Suprapubic skin (tissue), 4 donors: ENCODE measurements around the gene AMDHD1. TPM values are rescaled to one million over a fixed set of nuclear protein-coding genes. Genes with fewer than 3 reads are reported as not detected.

Source experiments
- DNase-seq, 2 donors: peaks; one replicate each; pipeline ENCODE4 v3.0.0-alpha.2; 2019; ENCODE audit warnings: low spot score in 2 of 2
- H3K27ac ChIP-seq: fragments of 200-600 bp; sonication (generic); one replicate; pipeline ENCODE4 v1.5.1; 2019
- H3K27me3 ChIP-seq: fragments of 200-600 bp; sonication (generic); one replicate; pipeline ENCODE4 v1.5.1; 2019
- H3K36me3 ChIP-seq: fragments of 200-600 bp; sonication (generic); one replicate; pipeline ENCODE4 v1.5.1; 2019
- H3K4me1 ChIP-seq: fragments of 200-600 bp; sonication (generic); one replicate; pipeline ENCODE4 v1.5.1; 2019
- H3K4me3 ChIP-seq: fragments of 200-600 bp; sonication (generic); one replicate; pipeline ENCODE4 v1.5.1; 2019; ENCODE audit warnings: mild to moderate bottlenecking
- H3K9me3 ChIP-seq: fragments of 200-600 bp; sonication (generic); one replicate; pipeline ENCODE4 v1.5.1; 2019
- CTCF ChIP-seq, 2 donors: fragments of 200-600 bp in 1 of 2; fragments of 450-650 bp in 1 of 2; sonication (generic) in 1 of 2; IDR thresholded peaks; one replicate each; pipeline ENCODE4 v1.5.1; 2016 to 2019; ENCODE audit warnings: antibody characterized with exemption in 2 of 2, mild to moderate bottlenecking in 1 of 2, moderate library complexity in 1 of 2
- EP300 ChIP-seq: sonication (generic); formaldehyde crosslinking; IDR thresholded peaks from one replicate; pipeline ENCODE4 v1.6.1; 2017; ENCODE audit warnings: antibody characterized with exemption
- POLR2A ChIP-seq, 2 donors: fragments of 450-650 bp; IDR thresholded peaks; one replicate each; pipeline ENCODE4 v1.6.1; 2017; ENCODE audit warnings: antibody characterized with exemption in 2 of 2, mild to moderate bottlenecking in 2 of 2, moderate library complexity in 2 of 2
- POLR2AphosphoS5 ChIP-seq, 3 donors: sonication (generic); formaldehyde crosslinking; IDR thresholded peaks; one replicate each; pipeline ENCODE4 v1.6.1; 2017; ENCODE audit warnings: antibody characterized with exemption in 3 of 3
- WGBS: methylation state at CpG from one replicate; pipeline ENCODE4 v1.1.5; 2018; 5-methylcytosine and 5-hydroxymethylcytosine counted together
- total RNA-seq, 4 donors: library from RNA; depleted of rRNA; stranded (reverse); fragments of >200 nt; gene quantifications; one replicate each; pipeline ENCODE4 v1.1.0, GENCODE V29; 2016

The AMDHD1 gene
- total RNA-seq, 4 donors from 2014 or later, result 0.73 to 1.8 (median 1.2) TPM

GRCh38 chr12:95974358-95974757, 31.2 kb downstream of the AMDHD1 start:
- Histone ChIP-seq H3K27me3 (no peaks in the 10 kb centered on the region), H3K4me3 (no peak overlapping the region), H3K4me1 (no peaks in the 10 kb centered on the region), H3K36me3 (no peaks in the 10 kb centered on the region), H3K9me3 (no peaks in the 10 kb centered on the region), H3K27ac (no peak overlapping the region)
- DNase-seq, result no peak
- WGBS, result 69% methylated on average over 2 of the region's 2 CpGs
- TF ChIP-seq POLR2A (IDR thresholded peaks at IDR 0.05) (no peak), EP300 (no peak), CTCF (IDR thresholded peaks at IDR 0.05) (no peak), POLR2AphosphoS5 (IDR thresholded peaks at IDR 0.05) (no peak)

GRCh38 chr12:95975491-95975890, 32.4 kb downstream of the AMDHD1 start:
- WGBS, result 95% methylated on average over 4 of the region's 4 CpGs
- Histone ChIP-seq H3K27me3 (no peaks in the 10 kb centered on the region), H3K4me1 (no peaks in the 10 kb centered on the region), H3K9me3 (no peaks in the 10 kb centered on the region), H3K27ac (no peak overlapping the region), H3K36me3 (no peaks in the 10 kb centered on the region), H3K4me3 (no peak overlapping the region)
- no peak for TF ChIP-seq EP300
- TF ChIP-seq POLR2A (IDR thresholded peaks at IDR 0.05), result no peak
- DNase-seq, result no peak

GRCh38 chr12:95976416-95976832, 33.3 kb downstream of the AMDHD1 start:
- DNase-seq, result peak in 1 of 2 donors; percentile 28
- TF ChIP-seq POLR2AphosphoS5 (IDR thresholded peaks at IDR 0.05), result no peak
- no peak for TF ChIP-seq POLR2A (IDR thresholded peaks at IDR 0.05)
- TF ChIP-seq EP300, result no peak
- no peak for TF ChIP-seq CTCF (IDR thresholded peaks at IDR 0.05)
- H3K27ac ChIP-seq, result no peak overlapping the region
- no peaks in the 10 kb centered on the region for H3K27me3 ChIP-seq
- H3K4me3 ChIP-seq, result no peak overlapping the region
- no peaks in the 10 kb centered on the region for H3K36me3 ChIP-seq
- WGBS, result 84% methylated on average over 8 of the region's 8 CpGs
- H3K9me3 ChIP-seq, result no peaks in the 10 kb centered on the region
- H3K4me1 ChIP-seq, result no peaks in the 10 kb centered on the region

- DNase-seq, result peak in 1 of 2 donors; percentile 64
- Histone ChIP-seq H3K4me3 (no peak overlapping the region), H3K4me1 (no peaks in the 10 kb centered on the region), H3K27ac (no peak overlapping the region), H3K36me3 (no peaks in the 10 kb centered on the region), H3K27me3 (no peaks in the 10 kb centered on the region), H3K9me3 (no peaks in the 10 kb centered on the region)
- TF ChIP-seq POLR2AphosphoS5 (IDR thresholded peaks at IDR 0.05), result no peak
- no peak for TF ChIP-seq EP300
- 80% methylated on average over 7 of the region's 11 CpGs for WGBS
These were observed 34.7 kb downstream of the AMDHD1 start for GRCh38 chr12:95977764-95978305.

GRCh38 chr12:95978351-95978750, 35.2 kb downstream of the AMDHD1 start:
- no peaks in the 10 kb centered on the region for H3K27me3 ChIP-seq
- no peaks in the 10 kb centered on the region for H3K4me1 ChIP-seq
- H3K9me3 ChIP-seq, result no peaks in the 10 kb centered on the region
- DNase-seq, result peak in 1 of 2 donors; percentile 28
- TF ChIP-seq POLR2AphosphoS5 (IDR thresholded peaks at IDR 0.05) (no peak), POLR2A (IDR thresholded peaks at IDR 0.05) (no peak), EP300 (no peak), CTCF (IDR thresholded peaks at IDR 0.05) (no peak)
- no peak overlapping the region for H3K4me3 ChIP-seq
- H3K27ac ChIP-seq, result no peak overlapping the region
- 80% methylated on average over 5 of the region's 5 CpGs for WGBS
- no peaks in the 10 kb centered on the region for H3K36me3 ChIP-seq

- Histone ChIP-seq H3K4me3 (no peak overlapping the region), H3K27ac (no peak overlapping the region), H3K4me1 (no peaks in the 10 kb centered on the region), H3K27me3 (no peaks in the 10 kb centered on the region), H3K9me3 (no peaks in the 10 kb centered on the region), H3K36me3 (no peaks in the 10 kb centered on the region)
- WGBS, result 92% methylated on average over 3 of the region's 3 CpGs
- TF ChIP-seq POLR2A (IDR thresholded peaks at IDR 0.05) (no peak), CTCF (IDR thresholded peaks at IDR 0.05) (no peak), EP300 (no peak), POLR2AphosphoS5 (IDR thresholded peaks at IDR 0.05) (no peak)
- DNase-seq, result peak in 1 of 2 donors; percentile 6
These were observed 35.6 kb downstream of the AMDHD1 start for GRCh38 chr12:95978774-95979173.
